HG03039 (cell line): ENCODE results near the gene CNOT1.
"Not testable (repeated sequence)": the region's sequence is repeated elsewhere in the genome, so short reads cannot be mapped to it uniquely, and the experiment has no call there.

Experiments
- ATAC-seq: cut with Tn5 transposase; IDR thresholded peaks from one replicate; pipeline ENCODE4 v1.9.1; 2021; ENCODE audit warnings: mild to moderate bottlenecking, moderate library complexity; ENCODE audit not compliant: unreplicated experiment

The CNOT1 gene

DNA sequence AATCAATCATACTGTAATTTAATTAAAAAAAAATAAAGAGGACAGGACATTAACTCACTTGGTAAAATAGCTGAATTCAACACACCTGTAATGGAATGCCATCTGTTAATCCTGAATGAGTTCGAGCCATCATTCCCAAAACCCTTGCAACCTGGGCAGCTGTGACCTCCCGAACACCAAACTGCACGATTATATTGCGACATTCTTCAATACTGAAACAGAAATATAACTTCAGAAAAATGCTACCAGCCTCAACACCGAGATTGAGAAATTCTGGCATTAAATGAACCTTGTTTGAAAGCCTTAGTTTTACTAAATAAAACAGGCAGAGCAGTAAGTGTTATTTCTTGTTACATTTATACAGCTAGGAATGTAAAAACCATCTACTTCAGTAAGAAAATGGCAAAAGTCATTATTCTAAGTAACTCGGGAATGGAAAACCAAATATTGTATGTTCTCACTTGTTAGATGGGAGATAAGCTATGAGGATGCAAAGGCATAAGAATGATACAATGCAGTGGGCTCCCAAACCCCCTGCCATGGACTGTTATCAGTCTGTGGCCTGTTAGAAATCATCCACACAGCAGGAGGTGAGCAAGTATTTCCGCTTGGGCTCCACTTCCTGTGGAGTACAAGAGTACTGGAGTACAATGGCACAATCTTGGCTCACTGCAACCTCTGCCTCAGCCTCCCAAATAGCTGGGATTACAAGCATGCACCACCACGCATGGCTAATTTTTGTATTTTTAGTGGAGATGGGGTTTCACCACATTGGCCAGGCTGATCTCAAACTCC lies 46.5 kb downstream of the CNOT1 start:
- ATAC-seq: no peak

DNA sequence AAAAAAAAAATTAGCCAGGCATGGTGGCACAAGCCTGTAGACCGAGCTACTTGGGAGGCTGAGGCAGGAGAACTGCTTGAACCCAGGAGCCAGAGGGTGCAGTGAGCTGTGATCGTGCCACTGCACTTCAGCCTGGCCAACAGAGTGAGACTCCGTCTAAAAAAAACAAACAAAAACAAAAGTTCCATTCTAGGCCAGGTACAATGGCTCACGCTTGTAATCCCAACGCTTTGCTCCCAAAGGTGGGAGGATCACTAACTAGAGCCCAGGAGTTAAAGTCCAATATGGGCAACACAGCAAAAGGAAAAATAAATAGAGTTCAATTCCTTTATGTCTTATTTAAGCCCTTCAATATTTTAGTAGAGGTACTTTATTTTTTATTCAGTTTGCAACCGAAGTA lies 47.5 kb downstream of the CNOT1 start:
- ATAC-seq: no peak

DNA sequence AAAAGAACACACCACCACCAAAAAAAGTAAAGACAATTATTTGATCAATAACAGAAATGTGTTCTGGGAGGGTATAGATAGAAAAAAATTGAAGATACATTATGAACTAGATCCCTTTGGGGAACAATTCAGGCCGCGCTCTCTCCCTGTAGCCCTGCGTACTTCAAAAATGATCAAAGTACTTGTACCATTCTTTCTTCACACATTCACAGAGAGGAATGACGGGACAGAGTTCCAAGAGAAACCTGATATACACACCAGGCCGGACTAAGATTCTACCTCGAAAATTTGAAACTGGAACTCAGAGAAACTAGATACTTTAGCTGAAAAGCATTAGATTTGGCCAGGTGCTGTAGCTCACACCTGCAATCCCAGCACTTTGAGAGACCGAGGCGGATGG lies 50.0 kb downstream of the CNOT1 start:
- no peak for ATAC-seq

DNA sequence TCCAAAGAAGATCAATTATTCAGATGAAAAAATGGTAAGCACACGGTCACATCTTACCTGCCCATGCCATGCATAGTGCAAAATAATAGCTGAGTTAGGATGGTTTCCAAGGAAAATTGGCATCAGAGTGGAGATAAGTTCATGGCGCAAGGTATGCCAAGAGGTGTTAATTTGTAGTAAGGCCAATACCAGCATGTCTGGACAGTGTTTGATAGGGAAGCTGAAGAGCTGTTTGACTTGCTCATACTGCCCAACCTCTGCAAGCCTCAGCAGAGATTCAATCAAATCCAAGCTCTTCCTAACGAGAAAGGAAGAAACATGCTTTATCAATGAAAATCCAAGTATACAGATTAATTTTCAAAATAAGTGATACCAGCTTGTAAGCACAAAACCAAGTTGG lies 51.0 kb downstream of the CNOT1 start:
- ATAC-seq: no peak

DNA sequence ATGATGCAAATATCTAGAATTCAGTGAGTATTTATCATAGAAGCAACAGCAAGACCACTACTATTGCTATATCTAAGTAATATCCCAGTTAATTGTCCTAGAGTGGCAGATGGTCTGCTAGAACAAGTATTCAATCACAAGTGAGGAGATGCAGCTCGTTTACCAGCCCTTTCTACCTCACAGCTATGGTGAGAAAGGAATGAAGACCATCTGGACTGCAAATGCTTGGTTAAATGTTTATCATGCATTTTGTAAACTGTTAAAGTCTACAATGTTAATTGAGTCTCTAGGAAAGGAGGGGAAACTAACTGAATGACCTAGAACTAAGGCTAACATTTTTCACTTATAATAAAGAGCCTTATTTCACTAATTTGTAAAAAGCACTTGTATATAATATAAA lies 52.5 kb downstream of the CNOT1 start:
- no peak for ATAC-seq

DNA sequence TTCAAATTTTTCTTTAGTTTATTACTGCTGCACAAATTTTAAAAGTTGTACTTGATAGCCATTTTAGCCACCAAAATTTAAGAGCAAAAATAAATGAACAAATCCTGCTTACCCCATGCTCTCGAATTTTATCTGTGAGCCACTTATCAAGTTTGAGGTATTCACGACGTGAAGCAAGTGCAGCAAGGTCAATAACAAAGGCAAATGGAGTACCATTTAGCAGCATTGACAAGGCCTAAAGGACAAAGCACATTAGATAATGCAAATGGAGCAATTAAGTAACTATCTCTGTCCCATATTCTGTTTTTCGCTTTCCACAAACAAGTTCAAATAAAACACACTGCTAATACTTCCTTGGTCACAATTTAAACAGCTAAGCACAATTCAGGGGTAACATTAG lies 54.7 kb downstream of the CNOT1 start:
- ATAC-seq: no peak

DNA sequence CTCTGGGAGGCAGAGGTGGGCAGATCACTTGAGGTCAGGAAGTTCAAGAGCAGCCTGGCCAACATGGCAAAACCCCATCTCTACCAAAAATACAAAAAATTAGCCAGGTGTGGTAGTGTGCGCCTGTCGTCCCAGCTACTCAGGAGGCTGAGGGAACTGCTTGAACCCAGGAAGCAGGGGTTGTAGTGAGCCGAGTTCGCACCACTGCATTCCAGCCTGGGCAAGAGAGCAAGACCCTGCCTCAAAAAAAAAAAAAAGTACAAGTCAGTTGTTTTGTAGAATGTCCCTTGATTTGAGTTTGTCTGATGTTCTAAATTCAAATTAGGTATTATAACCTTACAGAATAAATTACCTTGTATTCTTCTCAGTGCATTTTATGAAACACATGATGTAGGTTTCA lies 63.9 kb downstream of the CNOT1 start:
- ATAC-seq: not testable (repeated sequence)

DNA sequence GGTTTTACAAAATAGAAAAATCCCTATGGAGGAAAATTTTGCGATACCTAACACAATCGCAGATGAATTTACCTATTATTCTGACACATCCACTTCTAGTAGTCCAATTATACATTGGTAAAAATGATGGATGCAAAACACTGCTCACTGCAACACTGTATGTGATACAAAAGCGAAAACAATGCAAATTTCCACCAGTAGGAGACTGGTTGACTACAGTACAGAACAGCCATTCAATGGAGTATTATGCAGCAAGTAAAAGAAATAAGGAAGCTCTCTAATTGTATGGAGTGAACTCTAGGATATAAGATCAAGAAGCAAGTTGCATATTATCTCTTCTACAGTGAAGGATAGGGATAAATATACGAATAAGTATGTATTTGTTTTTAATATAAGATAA lies 65.9 kb downstream of the CNOT1 start:
- no peak for ATAC-seq

DNA sequence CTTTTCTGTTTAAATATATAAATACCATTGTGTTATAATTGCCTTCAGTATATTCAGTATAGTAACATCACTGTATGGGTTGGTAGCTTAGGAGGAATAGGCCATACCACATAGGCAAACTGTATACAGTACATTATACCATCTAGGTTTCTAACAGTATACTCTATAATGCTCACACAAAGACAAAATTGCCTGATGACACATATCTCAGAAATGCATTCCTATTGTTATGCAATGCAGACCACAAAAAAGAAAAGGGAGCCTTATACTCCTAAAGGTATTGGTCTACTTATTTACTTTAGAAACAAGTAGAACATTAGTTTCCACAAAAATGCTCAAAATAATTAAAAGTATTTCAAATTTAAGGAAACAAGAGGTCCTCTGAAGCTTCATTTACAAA lies 66.4 kb downstream of the CNOT1 start:
- no peak for ATAC-seq

DNA sequence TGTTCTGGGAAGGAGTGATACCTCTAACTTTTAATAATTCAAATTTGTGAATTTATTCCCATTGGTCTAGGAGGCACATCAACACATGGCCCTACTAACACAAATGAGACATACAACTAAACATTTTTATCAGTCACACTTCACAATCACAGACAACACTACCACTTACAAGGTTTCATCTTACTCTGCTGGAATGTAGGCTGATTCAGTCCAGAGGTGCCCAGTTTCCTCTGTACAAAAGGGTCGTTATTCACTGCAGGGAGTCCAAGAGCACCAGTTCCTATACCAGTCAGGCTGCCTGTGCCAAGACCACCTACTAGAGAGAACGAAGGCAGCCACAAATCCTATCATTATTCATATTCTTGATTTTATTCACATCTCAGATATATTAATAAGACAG lies 72.9 kb downstream of the CNOT1 start:
- ATAC-seq: no peak

DNA sequence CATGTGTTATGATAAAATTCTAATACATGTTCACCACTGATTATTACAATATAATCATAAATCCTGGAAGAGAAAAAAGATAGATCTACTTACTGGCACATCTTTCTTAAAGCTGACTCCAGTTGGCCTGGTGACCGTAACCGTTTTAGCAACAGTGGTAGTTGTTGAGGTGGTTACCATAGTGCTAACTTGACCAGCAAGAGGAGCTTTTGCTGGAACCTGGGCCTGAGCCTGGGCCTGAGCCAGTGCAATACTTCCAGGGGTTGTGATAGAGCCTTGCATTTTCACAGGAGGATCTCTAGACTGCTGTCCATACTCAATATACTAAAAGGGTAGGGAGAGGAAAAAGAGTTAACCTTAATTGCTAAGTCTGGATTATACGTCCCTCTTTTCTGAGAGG lies 78.1 kb downstream of the CNOT1 start:
- no peak for ATAC-seq

DNA sequence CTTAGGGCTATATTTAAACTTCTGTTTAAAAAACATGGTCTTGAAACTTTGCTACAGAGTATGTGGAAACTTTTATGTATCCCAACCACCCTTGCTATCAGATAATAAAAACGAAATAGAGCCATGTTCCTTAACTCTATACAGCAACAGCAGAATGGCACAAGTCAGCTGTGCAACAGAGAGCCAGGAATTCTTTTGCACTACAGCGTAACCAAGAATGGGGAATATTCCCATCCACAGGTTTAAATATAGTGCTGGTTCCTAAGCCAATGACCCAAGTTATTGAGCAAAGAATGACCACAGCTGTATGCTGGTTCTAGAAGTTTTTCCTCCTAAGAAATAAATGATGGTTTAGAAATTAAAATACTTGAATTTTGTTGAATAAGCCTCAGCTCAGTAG lies 81.2 kb downstream of the CNOT1 start:
- ATAC-seq: no peak

DNA sequence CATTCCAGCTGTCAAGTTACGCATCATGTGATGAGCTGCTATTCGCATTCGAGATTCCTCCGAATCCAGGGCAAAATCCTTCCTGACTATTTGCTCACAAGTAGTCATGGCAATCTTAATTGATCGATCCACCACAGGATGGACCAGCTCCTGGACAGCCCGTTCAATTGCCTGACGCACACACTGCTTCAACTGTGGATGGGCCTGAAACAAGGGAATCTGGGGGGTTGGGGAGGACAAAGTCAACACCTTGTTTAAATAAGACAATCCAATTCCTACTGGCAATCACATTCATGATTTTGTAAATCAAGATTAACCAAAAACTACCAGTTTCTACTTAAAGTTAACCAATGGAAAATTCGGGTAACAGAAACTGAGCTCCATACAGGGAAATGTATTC lies 85.9 kb downstream of the CNOT1 start:
- no peak for ATAC-seq

DNA sequence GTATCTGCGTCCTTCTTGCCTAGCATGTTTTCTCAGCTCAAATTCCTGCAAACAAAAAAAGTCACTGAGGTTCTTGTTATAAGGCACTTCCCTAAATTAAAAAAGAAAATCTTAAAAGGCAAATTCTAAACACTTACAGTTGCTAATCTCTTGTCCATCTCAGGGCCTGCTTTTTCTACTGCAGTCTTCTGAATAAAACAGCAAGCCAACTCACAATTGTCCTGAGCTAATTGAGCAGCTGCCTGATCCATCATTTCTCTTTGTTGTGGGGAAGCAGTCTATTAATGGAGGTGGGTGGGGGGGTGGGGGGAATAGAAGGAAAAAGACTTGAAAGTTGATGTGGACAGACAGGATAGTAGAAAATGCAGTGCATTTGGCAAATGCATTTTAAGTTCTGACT lies 87.3 kb downstream of the CNOT1 start:
- ATAC-seq: no peak

DNA sequence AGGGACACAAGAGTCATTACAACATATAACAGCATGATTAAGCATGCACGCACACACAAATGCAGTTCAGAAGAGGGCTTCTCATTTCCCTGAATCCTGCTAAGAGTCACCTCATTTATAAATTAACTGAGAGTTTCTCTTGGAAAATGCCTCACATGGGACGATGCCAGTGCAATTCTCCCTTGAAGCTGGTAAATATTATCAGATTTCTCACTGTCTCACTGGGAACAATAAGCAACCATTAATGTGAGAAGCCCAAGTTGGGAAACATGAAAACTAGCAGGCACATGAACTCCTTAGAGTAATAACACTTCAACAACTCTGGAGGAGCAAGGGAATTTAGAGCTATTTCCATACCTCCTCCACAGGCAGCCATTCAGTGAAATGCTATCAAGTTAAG lies 87.9 kb downstream of the CNOT1 start:
- ATAC-seq: no peak

DNA sequence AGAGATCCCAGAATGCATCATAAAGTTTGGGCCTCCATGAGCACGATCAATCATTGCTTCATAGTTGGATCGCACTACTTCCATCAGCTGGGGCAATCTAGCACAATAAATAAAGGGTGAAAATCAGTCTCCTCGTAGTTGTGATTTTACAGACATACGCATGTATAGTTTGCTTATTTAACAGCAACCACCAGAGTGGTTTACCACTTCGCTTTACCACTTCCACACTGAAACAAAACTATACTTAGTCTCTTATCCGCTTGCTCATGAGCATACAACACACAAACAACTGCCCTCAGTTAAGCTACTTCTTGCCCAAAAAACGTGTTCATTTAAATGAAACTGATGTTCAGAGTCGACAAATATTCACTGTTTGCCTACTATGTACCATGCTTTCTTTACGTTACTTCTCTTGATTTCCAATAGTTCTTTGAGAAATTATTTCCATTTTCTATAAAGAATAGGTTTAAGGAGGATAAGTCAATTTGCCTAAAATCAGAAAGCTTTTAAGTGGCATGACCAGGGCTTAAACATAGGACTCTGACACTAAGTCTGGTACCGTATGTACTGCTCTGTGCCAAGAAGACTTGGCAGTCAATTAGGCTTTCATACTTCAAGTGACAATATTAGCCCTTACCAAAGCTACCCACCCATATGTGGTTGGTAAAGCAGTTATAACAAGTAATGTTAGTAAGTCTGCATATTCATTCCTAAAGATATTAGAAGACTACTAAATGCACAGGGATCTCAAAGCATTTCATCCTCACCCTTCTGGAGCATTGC lies 92.3 kb downstream of the CNOT1 start:
- ATAC-seq: no peak

DNA sequence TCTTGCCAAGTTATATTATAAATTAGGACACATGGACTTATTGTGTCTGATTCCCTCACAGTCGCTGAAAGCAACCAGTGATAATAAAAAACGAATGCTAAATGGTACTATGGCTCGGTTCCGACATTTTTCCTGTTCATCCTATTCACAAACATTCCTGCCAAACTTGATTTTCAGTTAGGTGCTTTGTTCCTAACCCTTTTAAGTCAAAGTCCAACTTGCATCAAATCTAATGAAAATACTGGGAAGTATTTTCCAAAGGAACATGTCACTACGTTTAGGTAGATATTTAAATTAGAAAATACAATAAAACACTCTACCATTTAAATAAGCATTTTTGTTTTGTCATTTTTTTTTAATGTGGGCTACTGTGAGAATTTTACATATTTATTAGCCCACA lies 93.3 kb downstream of the CNOT1 start:
- no peak for ATAC-seq

DNA sequence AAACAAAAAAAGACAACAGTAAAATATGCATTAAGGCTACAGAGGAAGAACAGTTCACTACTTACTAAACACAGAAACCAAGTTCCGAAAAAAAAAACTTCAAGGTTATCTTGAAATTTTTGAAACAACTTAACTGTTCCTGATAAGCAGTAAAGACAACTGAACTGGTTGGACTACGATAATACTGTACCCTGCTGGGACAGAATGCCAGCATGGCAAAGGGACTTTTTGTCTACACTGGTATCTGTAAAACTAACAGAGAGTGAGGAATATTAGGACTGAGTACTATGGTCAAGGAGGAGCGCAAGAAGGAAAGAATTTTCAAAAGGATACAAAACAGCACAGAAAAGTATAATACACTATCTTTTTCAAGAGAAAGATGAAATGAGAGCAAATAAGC lies 94.5 kb downstream of the CNOT1 start:
- ATAC-seq: no peak

DNA sequence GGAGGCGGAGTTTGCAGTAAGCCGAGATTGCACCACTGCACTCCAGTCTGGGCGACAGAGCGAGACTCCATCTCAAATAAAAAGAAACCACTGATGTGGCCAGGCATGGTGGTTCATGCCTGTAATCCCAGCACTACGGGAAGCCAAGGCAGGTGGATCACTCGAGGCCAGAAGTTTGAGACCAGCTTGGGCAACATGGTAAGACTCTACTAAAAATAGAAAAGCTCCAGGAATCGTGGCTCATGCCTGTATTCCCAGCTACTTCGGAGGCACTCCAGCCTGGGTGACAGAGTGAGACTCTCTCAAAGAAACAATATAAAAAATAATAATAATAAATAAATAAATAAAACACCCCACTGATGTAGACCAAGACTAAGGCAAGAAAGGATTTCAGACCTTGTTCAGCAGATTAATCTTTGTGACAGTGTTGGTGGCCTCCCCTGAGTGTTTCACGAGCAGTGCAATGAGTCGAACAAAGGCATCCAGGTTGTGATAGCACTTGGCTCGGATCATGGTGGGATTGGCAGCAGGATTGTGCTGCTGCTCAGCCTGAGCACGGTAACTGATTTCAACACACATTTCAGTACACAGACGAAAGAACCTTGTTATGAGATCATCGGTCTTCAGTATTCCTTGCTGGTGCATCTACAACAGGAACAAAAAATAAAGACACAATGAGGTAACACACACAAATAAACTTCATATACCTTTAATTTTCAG lies 95.7 kb downstream of the CNOT1 start:
- no peak for ATAC-seq

DNA sequence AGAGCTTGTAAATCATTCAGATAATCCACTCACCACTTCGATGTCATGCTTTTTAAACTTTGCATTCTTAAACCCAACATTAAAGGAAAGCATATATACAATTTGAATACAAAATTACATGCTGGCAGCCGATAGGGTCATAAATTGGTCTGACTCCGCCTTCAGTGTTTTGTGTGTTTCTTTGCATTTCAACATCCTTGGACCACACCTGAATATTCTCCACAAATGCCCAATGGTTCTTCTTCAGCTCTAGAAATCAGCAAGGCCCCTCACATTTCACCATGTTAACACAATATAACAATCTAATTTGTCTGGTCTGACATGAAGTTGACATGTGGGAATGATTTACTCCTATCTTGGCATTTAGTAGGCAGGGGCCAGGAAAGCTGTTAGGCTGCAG lies 97.2 kb downstream of the CNOT1 start:
- ATAC-seq: no peak

DNA sequence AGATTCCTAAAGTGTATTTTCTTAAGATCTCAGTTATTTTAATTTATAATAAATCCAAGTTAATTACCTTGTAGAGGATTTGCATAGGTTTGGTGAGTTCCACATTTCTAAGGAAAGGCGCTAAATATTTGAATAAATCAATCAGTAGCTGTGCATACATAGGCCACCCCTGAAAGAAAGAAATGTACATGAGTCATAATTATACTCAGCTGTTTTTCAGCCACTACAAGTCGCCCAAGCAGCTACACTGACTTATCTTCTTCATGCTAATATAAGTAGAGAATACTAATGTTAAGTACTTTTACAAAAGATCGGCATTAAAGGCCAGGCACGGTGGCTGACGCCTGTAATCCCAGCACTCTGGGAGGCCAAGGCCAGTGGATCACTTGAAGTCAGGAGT lies 99.4 kb downstream of the CNOT1 start:
- ATAC-seq: no peak

DNA sequence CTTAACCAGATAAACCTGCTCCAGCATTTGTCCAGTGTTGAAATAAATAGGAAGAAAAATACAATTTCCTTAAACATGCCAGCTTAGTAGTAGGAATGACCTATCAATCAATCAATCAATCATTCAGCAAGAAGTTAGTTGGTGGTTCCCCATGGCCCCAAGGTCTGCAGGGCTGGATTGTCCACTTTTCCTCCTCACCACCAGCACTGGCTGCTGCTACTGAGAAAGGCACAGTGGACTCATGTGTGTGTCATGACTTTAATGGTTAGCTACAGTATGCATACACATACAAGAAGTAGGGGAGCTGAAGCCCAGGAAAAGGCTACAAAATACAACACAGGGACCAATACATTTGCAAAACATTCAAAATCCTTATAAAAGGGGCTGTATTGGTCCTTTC lies 109.9 kb downstream of the CNOT1 start:
- no peak for ATAC-seq
